Medulla oblongata (tissue), 1 donor: Measurements from ENCODE around the gene RITA1.

Experiments
- DNase-seq: peaks from one replicate; pipeline ENCODE4 v3.0.0-alpha.2; 2015; ENCODE audit errors: extremely low spot score

Gene RITA1

GRCh38 chr12:113152835-113153814, 32.4 kb upstream of the RITA1 start:
- peak; percentile 78 for DNase-seq

GRCh38 chr12:113154351-113154973, 31.1 kb upstream of the RITA1 start:
- DNase-seq = no peak

GRCh38 chr12:113155060-113155459, 30.5 kb upstream of the RITA1 start:
- no peak for DNase-seq

GRCh38 chr12:113155646-113156045, 29.9 kb upstream of the RITA1 start:
- no peak for DNase-seq

- no peak for DNase-seq
These were observed 28.2 kb upstream of the RITA1 start for GRCh38 chr12:113157218-113157859.

- DNase-seq = no peak
These were observed 26.9 kb upstream of the RITA1 start for GRCh38 chr12:113158439-113159203.

- no peak for DNase-seq
These were observed 25.6 kb upstream of the RITA1 start for GRCh38 chr12:113159937-113160336.

GRCh38 chr12:113161415-113162016, 24.0 kb upstream of the RITA1 start:
- DNase-seq = no peak

GRCh38 chr12:113162102-113163029, 23.2 kb upstream of the RITA1 start:
- no peak for DNase-seq

GRCh38 chr12:113163030-113163360, 22.5 kb upstream of the RITA1 start:
- DNase-seq = no peak

GRCh38 chr12:113164014-113164413, 21.5 kb upstream of the RITA1 start:
- no peak for DNase-seq

- DNase-seq = no peak
These were observed 19.7 kb upstream of the RITA1 start for GRCh38 chr12:113165521-113166450.

GRCh38 chr12:113167868-113168267, 17.7 kb upstream of the RITA1 start:
- no peak for DNase-seq

- DNase-seq = no peak
These were observed 15.8 kb upstream of the RITA1 start for GRCh38 chr12:113169697-113170096.

- no peak for DNase-seq
These were observed 15.1 kb upstream of the RITA1 start for GRCh38 chr12:113170457-113170856.

GRCh38 chr12:113170926-113171325, 14.6 kb upstream of the RITA1 start:
- DNase-seq = no peak

GRCh38 chr12:113171543-113171942, 14.0 kb upstream of the RITA1 start:
- DNase-seq = no peak

- DNase-seq = no peak
These were observed 13.3 kb upstream of the RITA1 start for GRCh38 chr12:113172185-113172584.

- DNase-seq = no peak
These were observed 12.3 kb upstream of the RITA1 start for GRCh38 chr12:113173081-113173698.
